GM21576 (cell line): ENCODE results near the gene PRDM16.

Source experiments
- ATAC-seq: cut with Tn5 transposase; IDR thresholded peaks from one replicate; pipeline ENCODE4 v1.9.1; 2021; ENCODE audit warnings: mild to moderate bottlenecking, moderate library complexity; ENCODE audit not compliant: unreplicated experiment

Gene PRDM16

GRCh38 chr1:3053366-3053980 is 15.5 kb upstream of the PRDM16 start:
- ATAC-seq, result no peak

GRCh38 chr1:3053986-3054385 is 15.0 kb upstream of the PRDM16 start:
- no peak for ATAC-seq

- ATAC-seq, result no peak
Measured at GRCh38 chr1:3054474-3054873, 14.5 kb upstream of the PRDM16 start.

DNA sequence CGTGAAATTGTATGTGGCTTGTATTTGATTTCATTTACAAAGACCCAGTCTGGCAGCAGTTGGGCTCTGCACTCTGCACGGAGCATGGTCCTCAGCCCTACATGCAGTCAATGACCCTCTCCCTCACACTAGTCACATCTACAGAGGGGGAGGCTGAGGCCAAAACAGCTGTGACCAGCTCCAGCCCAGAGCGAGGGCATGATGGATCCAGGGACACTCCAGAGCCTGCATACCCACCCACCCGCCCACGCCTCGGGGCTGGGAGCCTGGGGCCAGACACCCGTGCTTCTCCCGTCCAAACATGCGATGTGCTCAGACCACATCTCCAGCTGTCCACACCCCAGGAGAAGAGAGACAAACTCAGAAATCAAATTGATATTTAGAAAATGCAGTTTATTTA is 14.0 kb upstream of the PRDM16 start:
- ATAC-seq, result no peak

DNA sequence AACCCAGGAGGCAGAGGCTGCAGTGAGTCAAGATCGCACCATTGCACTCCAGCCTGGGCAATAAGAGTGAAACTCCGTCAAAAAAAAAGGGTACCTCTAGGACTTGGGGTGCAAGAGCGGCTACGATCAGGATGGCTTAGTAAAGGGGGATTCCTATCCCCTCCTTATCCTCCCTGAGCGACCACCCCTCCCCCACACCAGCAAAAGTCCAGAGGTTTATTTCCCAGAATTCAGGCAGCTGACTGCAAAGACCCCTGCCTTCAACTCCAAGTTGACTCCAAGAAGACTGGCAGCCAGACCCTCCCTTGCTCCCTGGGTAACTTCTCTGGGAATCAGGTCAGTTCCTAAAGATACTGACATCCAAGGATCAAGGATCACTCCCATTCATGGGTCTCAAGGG is 12.4 kb upstream of the PRDM16 start:
- no peak for ATAC-seq

- ATAC-seq, result no peak
Measured at GRCh38 chr1:3058263-3059030, 10.6 kb upstream of the PRDM16 start.

- ATAC-seq, result no peak
Measured at GRCh38 chr1:3060127-3060526, 8.9 kb upstream of the PRDM16 start.

- ATAC-seq, result no peak
Measured at GRCh38 chr1:3060601-3061551, 8.1 kb upstream of the PRDM16 start.

DNA sequence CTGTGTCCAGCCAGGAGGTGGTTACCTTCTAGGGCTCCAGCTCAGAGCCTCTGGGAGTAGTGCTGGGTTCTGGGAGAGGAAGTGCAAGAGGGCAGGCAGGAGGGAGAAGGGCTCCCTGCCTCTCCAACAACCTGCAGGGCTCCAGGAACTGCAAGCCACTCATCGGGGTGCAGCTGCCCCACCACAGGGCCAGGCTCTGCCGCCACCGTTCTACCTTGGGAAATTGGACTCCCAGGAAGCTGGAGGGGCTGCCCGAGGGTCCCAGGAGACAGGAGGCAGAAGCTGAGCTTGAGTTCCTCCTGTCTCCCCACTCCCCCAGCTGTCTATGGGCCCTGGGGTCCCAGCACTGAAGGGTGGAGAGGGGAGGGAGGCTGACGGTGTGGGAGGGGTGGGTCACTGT is 7.4 kb upstream of the PRDM16 start:
- no peak for ATAC-seq

GRCh38 chr1:3061981-3062615 is 6.9 kb upstream of the PRDM16 start:
- ATAC-seq, result no peak

DNA sequence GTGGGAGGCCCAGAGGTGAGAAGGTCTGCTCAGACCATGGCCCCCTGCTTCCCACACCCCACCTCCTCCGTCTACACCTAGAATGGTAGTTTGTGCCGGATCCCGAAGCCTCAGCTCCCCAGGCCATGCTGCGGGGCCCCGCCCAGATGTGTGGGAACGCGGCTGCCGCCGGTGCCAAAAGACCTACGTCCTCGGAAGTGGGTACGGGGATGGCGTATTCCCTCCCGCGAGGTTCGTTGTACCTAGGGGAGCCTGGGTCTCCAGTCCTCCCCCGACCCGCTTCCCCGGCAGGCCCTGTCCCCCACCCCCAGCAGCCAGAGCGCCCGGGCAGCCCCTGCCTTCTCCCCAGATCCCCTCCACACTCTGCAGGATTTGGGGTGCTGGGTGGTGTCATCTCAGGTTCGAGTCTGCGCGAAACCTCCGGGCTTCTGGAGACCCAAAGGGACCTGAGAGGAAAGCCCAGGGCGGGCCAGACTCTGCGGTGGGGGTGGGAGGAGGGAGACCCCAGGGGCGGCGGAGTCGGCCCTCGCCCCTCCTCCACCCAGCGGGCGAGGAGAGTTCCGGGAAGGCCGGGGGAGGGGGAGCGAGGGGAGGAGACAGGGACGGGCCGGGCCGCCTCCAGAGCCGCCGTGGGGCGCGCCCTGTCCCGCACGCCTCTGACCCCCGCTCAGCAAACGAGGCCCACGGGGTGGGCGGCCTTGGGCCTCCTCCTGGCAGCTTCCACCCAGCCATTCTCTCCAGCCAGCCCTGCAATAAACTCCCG is 6.2 kb upstream of the PRDM16 start:
- no peak for ATAC-seq

DNA sequence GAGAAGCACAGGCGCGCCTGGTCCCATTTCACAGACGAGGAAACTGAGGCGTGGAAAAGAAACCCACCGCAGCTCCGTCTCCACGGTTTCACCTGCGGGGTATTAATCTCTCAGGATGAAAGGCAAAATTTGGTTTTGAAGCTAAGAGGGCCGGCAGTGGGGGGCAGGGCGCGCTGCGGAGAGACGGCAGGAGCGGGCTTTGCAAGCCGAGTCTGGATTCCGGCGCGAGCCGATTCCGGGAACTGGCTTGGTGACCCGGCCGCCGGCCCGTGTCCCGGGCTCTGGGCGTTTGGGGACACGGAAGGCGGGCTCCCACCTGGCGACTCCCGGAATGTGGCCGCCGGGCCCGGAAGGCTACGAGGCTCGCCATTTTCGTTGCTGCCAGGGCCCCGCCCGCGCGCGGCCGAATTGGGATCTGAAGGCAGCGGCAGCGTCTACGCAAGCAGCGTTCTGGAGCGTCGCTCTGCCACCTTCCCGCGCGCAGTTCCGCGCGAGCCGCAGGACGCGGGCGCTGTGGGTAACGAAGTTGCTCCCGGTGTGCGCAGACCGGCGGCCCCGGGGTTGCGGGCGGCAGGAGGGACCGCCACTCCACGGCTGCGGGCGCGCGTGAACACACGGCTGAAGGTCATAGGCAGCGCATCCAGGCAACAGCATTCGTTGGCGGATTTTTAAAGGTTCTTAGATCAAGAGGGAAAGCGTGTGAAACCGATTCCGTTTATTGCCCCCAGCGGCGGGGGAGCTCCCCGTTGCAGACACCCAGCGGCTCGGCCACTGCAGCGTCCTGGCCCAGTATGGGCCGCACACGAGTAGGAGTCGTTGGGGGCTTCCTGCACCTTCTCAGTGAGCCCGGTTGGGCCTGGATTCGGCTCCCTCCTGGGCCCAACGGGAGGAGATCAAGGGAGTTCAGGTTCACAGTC is 5.4 kb upstream of the PRDM16 start:
- ATAC-seq, result no peak

- ATAC-seq, result no peak
Measured at GRCh38 chr1:3064296-3064850, 4.6 kb upstream of the PRDM16 start.

- no peak for ATAC-seq
Measured at GRCh38 chr1:3064901-3065300, 4.1 kb upstream of the PRDM16 start.

DNA sequence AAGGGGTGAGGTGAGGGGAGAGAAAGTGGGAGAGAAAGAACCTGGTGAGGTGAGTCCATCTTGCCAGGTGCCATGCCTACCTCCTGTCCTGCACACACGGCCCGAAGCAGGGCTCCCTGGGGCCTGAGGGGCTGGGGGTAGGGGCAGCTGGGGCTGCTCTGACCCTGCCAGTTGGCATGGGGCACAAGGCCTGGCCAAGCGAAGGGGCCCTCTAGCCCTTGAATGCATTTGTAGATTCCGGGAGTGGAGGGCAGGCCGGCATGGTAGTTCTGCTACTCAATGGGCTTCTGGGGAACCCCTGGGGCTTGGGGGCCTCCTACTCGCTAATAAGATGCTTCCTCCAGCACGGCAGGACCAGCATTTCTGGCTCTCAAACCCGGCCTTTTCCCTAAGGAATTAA is 3.6 kb upstream of the PRDM16 start:
- no peak for ATAC-seq

DNA sequence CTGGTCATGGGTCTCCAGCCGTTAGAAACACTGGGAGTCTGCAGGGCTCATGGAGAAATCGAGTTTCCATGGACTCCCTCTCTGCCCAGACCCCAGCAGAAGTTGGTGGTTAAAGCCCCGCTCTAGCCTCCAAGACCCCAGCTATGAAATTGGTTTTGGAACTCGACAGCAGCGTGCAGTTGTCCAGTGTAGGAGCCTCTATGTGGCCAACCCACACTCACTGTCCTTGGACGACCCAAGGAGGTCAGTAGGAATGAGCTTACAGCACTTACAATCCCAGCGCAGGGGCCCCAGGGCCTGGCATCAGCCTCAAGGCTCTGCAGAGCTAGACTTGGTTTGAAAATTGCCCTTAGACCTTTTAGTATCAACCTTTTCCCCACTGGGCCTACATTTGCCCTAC is 3.2 kb upstream of the PRDM16 start:
- no peak for ATAC-seq

- no peak for ATAC-seq
Measured at GRCh38 chr1:3066250-3066711, 2.7 kb upstream of the PRDM16 start.

DNA sequence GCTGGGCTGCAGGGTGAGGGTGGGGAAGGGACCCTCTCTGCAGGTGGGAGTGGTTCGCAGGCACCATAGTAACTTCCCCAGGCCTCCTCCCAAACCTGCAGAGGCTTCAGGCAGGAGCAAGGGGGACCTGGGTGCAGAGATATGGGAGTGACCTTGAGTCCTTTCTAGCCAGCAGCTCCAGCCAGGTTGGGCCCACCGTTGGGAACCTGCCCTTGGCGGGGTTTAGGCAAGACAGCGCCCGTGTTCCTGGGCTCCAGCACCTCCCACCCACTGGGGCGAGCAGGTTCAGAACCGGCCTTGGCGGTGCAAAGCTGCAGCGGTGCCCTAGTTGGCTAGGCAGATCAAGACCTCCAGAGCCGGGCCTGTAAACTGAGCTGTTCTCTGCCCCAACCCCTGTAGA is 2.2 kb upstream of the PRDM16 start:
- ATAC-seq, result no peak

- no peak for ATAC-seq
Measured at GRCh38 chr1:3067301-3067670, 1.7 kb upstream of the PRDM16 start.
